GM12878 (cell line): ENCODE results near the gene SLC5A2. TPM values are rescaled to one million over a fixed set of nuclear protein-coding genes. Genes with fewer than 3 reads are reported as not detected.

Experiments
- ATAC-seq: fragments of 200-7000 bp; cut with Tn5 transposase; 3 replicates; pipeline ENCODE4 v1.9.1; 2020; ENCODE audit warnings: mild to moderate bottlenecking, moderate library complexity
- BruUV-seq: library from RNA; stranded (reverse); fragments of 400-500 nt; replicated peaks from 2 replicates; lab custom pipeline; 2021; lab: Mats Ljungman, UMichigan
- CTCF ChIA-PET: fragments of 300-600 bp; sonication (Branson Sonifier 250); formaldehyde crosslinking; extraction: SDS; loops from one replicate; lab custom pipeline; 2021; ENCODE audit warnings: inconsistent platforms; lab: Yijun Ruan, JAX
- POLR2A ChIA-PET: fragments of 350-600 bp; formaldehyde crosslinking; extraction: SDS; loops from one replicate; lab custom pipeline; 2021; ENCODE audit warnings: inconsistent platforms; lab: Charles Lee
- RAD21 ChIA-PET: fragments of 300-600 bp; sonication (Branson Sonifier 250); formaldehyde crosslinking; loops from one replicate; lab custom pipeline; 2023; ENCODE audit warnings: antibody characterized with exemption; ENCODE audit not compliant: unreplicated experiment; lab: Charles Lee
- SMC1A ChIA-PET: fragments of 300-600 bp; sonication (Branson Sonifier 250); formaldehyde crosslinking; loops from one replicate; lab custom pipeline; 2023; ENCODE audit not compliant: unreplicated experiment, uncharacterized antibody; lab: Charles Lee
- DNase-seq: peaks from one replicate; pipeline ENCODE4 v3.0.0-alpha.2; 2011; ENCODE audit warnings: low read depth, low spot score
- FAIRE-seq: peaks from 3 replicates; lab custom pipeline; 2011; peaks lifted over from hg19 to GRCh38; lab: Jason Lieb, UNC
- H2AFZ ChIP-seq: 2 replicates; pipeline ENCODE4 v1.6.0; 2011; ENCODE audit warnings: low read depth, low read length, control low read depth; ENCODE audit not compliant: control insufficient read depth
- H3K27ac ChIP-seq: 2 replicates; pipeline ENCODE4 v1.5.1; 2011; ENCODE audit warnings: control low read depth; ENCODE audit not compliant: control insufficient read depth, insufficient read depth
- H3K27me3 ChIP-seq, 2 experiments: replicated peaks in 1 of 2; 2 replicates each; pipeline versions ENCODE4 v1.6.0 to v1.6.1; 2011; ENCODE audit warnings: low read length in 1 of 2; ENCODE audit not compliant: control insufficient read depth in 2 of 2, insufficient read depth in 2 of 2
- H3K36me3 ChIP-seq, 2 experiments: 2 replicates each; pipeline ENCODE4 v1.5.1; 2011; ENCODE audit warnings: low read length in 1 of 2; ENCODE audit not compliant: control insufficient read depth in 2 of 2, insufficient read depth in 2 of 2
- H3K4me1 ChIP-seq: 2 replicates; pipeline ENCODE4 v1.6.1; 2011; ENCODE audit warnings: mild to moderate bottlenecking, low read length, moderate library complexity, mixed read lengths; ENCODE audit not compliant: control insufficient read depth, insufficient read depth
- H3K4me2 ChIP-seq: 2 replicates; pipeline ENCODE4 v1.6.0; 2011; ENCODE audit warnings: control low read depth; ENCODE audit not compliant: control insufficient read depth, insufficient read depth
- H3K4me3 ChIP-seq: fragments of 200-600 bp; sonication (generic); 2 replicates; pipeline ENCODE4 v1.5.1; 2016
- H3K79me2 ChIP-seq: 2 replicates; pipeline ENCODE4 v1.6.0; 2011; ENCODE audit warnings: low read length; ENCODE audit not compliant: control insufficient read depth, insufficient read depth
- H3K9ac ChIP-seq: 2 replicates; pipeline ENCODE4 v1.8.0; 2011; ENCODE audit warnings: low read length, control low read depth, mixed read lengths; ENCODE audit not compliant: control insufficient read depth, insufficient read depth
- H3K9me3 ChIP-seq: replicated peaks from 3 replicates; pipeline ENCODE4 v1.5.1; 2011; ENCODE audit warnings: mild to moderate bottlenecking, low read length; ENCODE audit not compliant: control insufficient read depth, insufficient read depth
- H4K20me1 ChIP-seq: 2 replicates; pipeline ENCODE4 v1.6.0; 2011; ENCODE audit not compliant: control insufficient read depth, insufficient read depth
- CBX5 ChIP-seq: sonication (generic); IDR thresholded peaks from 2 replicates; pipeline ENCODE4 v1.6.1; 2016; ENCODE audit warnings: low read depth, moderate library complexity, mild to moderate bottlenecking, inconsistent platforms
- ESRRA ChIP-seq: IDR thresholded peaks from 2 replicates; pipeline ENCODE4 v1.6.1; 2012; ENCODE audit warnings: mild to moderate bottlenecking, low read length, improper control_type of control experiment
- NFXL1 ChIP-seq: fragments of 450-650 bp; IDR thresholded peaks from 2 replicates; pipeline ENCODE4 v1.6.1; 2017; ENCODE audit warnings: antibody characterized with exemption, mild to moderate bottlenecking, borderline replicate concordance
- RAD51 ChIP-seq: fragments of 450-650 bp; IDR thresholded peaks from 2 replicates; pipeline ENCODE4 v1.6.1; 2016; ENCODE audit warnings: moderate library complexity, mild to moderate bottlenecking, inconsistent platforms
- SMAD5 ChIP-seq: IDR thresholded peaks from 2 replicates; pipeline ENCODE4 v1.6.1; 2016; ENCODE audit warnings: antibody characterized with exemption, low read depth
- TARDBP ChIP-seq: IDR thresholded peaks from 2 replicates; pipeline ENCODE4 v1.6.1; 2016; ENCODE audit warnings: borderline replicate concordance
- ZNF384 ChIP-seq: IDR thresholded peaks from 2 replicates; pipeline ENCODE4 v1.6.1; 2012; ENCODE audit warnings: low read depth, mild to moderate bottlenecking, low read length, improper control_type of control experiment, borderline replicate concordance
- ZSCAN29 ChIP-seq: fragments of 450-650 bp; IDR thresholded peaks from 2 replicates; pipeline ENCODE4 v1.6.1; 2017; ENCODE audit warnings: mild to moderate bottlenecking, moderate library complexity
- WGBS: methylation state at CpG from one replicate; pipeline ENCODE4 v1.1.6; 2016; ENCODE audit warnings: low lambda C conversion rate; ENCODE audit not compliant: insufficient replicate concordance, insufficient coverage; ENCODE audit errors: missing lambda C conversion rate; 5-methylcytosine and 5-hydroxymethylcytosine counted together
- in situ Hi-C: fragments of 300-500 bp; cut with MboI; formaldehyde crosslinking; loops from 9 replicates; pipeline ENCODE4 v1.14.3; 2018; ENCODE audit warnings: mixed read lengths
- intact Hi-C: fragments of 100-400 bp; cut with micrococcal nuclease; formaldehyde crosslinking; loops from one replicate; pipeline ENCODE4 v1.14.2; 2022; ENCODE audit not compliant: unreplicated experiment
- polyA plus RNA-seq, 11 experiments: library from polyadenylated mRNA; depleted of rRNA in 4 of 11; unstranded in 6 of 11; stranded (reverse) in 5 of 11; fragments of >200 nt; fragmentation: Nextera tagmentation in 4 of 11; fragmentation: Illumina TruSeq in 1 of 11; extraction: Ambion mirVana in 4 of 11; extraction: Trizol in 1 of 11; gene quantifications; 1 replicate in 1 of 11; 2 replicates in 10 of 11; pipeline versions ENCODE4 v1.2.1 to v1.2.3, GENCODE V29; 2011 to 2016; ENCODE audit warnings: inconsistent platforms in 2 of 11, missing spikeins in 2 of 11, low read depth in 1 of 11
- total RNA-seq, 4 experiments: library from RNA; depleted of rRNA in 3 of 4; stranded (reverse); fragments of >200 nt in 3 of 4; fragmentation: Illumina TruSeq in 1 of 4; extraction: Trizol in 1 of 4; gene quantifications; 2 replicates each; pipeline versions ENCODE4 v1.2.1 to v1.2.3, GENCODE V29; 2013 to 2021
- TF ChIP-seq, protein P1 (sequence below): IDR thresholded peaks from 2 replicates; pipeline ENCODE4 v1.6.1; 2011; ENCODE audit warnings: low read depth, mild to moderate bottlenecking, low read length, moderate library complexity, borderline replicate concordance; ENCODE audit errors: extremely low read depth
- TF ChIP-seq, protein P2 (sequence below): IDR thresholded peaks from 2 replicates; pipeline ENCODE4 v1.6.1; 2011; ENCODE audit warnings: borderline replicate concordance, low read depth, mild to moderate bottlenecking, moderate library complexity, mixed read lengths, low read length; ENCODE audit not compliant: insufficient read depth; ENCODE audit errors: extremely low read length
- TF ChIP-seq, protein P3 (sequence below): fragments of 150-350 bp; IDR thresholded peaks from 2 replicates; pipeline ENCODE4 v1.6.1; 2016; ENCODE audit warnings: low read depth, low read length
- TF ChIP-seq, protein P4 (sequence below): fragments of 450-650 bp; conservative IDR thresholded peaks from 2 replicates; pipeline ENCODE4 v1.6.1; 2017; ENCODE audit warnings: mild to moderate bottlenecking, moderate library complexity

The SLC5A2 gene
- total and polyA plus RNA-seq, 10 of the 15 experiments (the other 5 are each of a cell fraction or from before 2014, with no cell fraction given), result 3.6 to 4.8 (median 4.4) TPM; not detected in 6

DNA sequence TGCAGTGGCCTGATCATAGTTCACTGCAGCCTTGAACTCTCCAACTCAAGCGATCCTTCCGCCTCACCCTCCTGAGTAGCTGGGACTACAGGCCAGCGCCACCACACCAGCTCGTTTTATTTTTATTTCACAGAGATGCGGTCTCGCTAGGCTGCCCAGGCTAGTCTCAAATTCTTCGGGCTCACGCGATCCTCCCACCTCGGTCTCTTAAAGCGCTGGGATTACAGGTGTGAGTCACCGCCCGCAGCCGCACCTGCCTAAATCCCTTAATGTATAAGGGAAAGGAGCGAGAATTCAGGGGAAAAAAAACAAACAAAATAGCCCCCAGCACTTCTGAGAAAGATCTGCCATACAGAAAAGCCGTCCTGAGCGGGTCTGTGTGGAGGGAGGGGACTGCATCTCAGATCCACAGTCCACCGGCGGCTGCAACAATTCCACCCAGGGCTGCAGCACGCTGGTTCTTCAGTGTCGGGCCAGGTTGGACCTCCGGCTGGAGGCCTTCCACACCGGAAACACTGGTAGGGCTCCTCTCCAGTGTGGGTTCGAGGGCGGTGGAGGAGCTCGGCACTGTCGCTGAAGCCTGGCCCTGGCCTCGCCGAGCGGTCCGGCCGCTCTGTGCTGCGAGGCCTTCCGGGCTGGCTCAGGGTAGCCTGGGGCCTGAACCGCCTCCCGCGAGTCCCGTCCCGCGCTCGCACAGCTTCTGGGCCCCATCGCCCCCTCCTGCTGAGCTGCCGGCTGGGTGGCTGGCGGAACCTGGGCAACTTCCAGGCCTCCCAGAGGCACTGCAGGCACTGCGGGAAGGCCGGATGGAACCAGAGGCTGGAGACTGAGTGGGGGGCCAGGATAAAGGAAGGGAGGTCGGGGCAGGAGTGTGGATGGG lies 47.3 kb upstream of the SLC5A2 start (continued):
- TF ChIP-seq, protein P1, sequence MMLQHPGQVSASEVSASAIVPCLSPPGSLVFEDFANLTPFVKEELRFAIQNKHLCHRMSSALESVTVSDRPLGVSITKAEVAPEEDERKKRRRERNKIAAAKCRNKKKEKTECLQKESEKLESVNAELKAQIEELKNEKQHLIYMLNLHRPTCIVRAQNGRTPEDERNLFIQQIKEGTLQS, result no peak
- TF ChIP-seq SMAD5, result no peak

DNA sequence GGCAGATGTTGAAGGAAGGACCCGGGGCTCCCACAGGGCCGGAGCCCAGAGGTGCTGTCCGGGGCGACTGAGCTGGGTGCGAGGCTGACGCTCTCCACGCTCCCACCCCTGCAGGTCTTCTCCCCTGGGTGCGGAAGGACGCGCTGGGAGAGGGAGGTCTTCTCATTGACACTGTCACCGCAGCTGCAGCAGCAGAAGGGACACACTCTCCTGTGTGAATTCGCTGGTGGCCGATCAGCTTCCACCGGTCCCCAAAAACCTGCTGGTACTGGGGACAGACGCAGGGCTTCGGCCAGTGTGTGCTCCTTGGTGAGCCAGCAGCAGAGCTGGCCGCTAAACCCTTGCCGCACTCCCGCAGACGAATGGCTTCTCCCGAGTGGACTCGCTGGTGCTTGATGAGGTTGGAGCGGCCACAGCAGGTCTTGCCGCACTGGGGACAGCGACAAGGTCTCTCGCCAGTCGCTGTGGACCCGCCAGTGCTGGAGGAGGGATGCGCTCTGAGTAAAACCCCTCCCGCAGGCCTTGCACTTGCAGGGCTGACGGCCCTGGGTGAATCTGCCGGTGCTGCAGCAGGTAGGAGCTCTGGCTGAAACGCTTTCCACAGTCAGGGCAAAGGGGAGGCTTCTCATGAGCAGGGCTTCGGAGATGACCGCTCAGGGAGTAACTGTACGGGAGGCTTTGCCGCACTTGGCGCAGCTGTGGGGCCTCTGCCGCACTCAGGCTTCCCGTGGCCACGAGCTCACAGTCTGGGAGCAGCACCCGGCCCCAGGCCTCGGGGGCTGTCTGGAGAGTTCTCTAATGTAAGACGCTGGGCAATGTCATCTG lies 46.5 kb upstream of the SLC5A2 start:
- no peak overlapping the region for H3K27ac ChIP-seq
- no peak overlapping the region for H3K4me3 ChIP-seq
- ChIA-PET RAD21 (interaction anchor here (0.7 kb wide), 1 partner anchor 319 kb away, joined by 3 read pairs; the partner anchor contains the start of gene KAT8), CTCF (no interaction called here), POLR2A (no interaction called here), SMC1A (interaction anchor here (1.1 kb wide), 1 partner anchor 41 kb away, joined by 3 read pairs; no protein-coding TSS in a partner anchor)
- intact Hi-C loops (no loop called here), in situ Hi-C loops (loop anchor here (25.0 kb wide), 1 partner anchor 449 kb away; the partner anchor contains the start of gene HSD3B7)
- no peaks in the 10 kb centered on the region for H3K4me1 ChIP-seq
- DNase-seq (no peak), FAIRE-seq (no peak), ATAC-seq (no peak)
- no peak overlapping the region for H2AFZ ChIP-seq
- no peak overlapping the region for H3K9ac ChIP-seq
- H4K20me1 ChIP-seq, result no peaks in the 10 kb centered on the region
- H3K9me3 ChIP-seq, result no peaks in the 10 kb centered on the region
- 73% methylated on average over 44 of the region's 44 CpGs for WGBS
- H3K27me3 ChIP-seq, result no peaks in the 10 kb centered on the region
- H3K36me3 ChIP-seq, result no peaks in the 10 kb centered on the region
- H3K4me2 ChIP-seq, result no peak overlapping the region
- H3K79me2 ChIP-seq, result no peaks in the 10 kb centered on the region
- no TSS peak for BruUV-seq
- no peak for TF ChIP-seq ZSCAN29
- TF ChIP-seq, protein P2, sequence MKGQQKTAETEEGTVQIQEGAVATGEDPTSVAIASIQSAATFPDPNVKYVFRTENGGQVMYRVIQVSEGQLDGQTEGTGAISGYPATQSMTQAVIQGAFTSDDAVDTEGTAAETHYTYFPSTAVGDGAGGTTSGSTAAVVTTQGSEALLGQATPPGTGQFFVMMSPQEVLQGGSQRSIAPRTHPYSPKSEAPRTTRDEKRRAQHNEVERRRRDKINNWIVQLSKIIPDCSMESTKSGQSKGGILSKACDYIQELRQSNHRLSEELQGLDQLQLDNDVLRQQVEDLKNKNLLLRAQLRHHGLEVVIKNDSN, result no peak
- TF ChIP-seq NFXL1, result no peak
- TF ChIP-seq, protein P3, sequence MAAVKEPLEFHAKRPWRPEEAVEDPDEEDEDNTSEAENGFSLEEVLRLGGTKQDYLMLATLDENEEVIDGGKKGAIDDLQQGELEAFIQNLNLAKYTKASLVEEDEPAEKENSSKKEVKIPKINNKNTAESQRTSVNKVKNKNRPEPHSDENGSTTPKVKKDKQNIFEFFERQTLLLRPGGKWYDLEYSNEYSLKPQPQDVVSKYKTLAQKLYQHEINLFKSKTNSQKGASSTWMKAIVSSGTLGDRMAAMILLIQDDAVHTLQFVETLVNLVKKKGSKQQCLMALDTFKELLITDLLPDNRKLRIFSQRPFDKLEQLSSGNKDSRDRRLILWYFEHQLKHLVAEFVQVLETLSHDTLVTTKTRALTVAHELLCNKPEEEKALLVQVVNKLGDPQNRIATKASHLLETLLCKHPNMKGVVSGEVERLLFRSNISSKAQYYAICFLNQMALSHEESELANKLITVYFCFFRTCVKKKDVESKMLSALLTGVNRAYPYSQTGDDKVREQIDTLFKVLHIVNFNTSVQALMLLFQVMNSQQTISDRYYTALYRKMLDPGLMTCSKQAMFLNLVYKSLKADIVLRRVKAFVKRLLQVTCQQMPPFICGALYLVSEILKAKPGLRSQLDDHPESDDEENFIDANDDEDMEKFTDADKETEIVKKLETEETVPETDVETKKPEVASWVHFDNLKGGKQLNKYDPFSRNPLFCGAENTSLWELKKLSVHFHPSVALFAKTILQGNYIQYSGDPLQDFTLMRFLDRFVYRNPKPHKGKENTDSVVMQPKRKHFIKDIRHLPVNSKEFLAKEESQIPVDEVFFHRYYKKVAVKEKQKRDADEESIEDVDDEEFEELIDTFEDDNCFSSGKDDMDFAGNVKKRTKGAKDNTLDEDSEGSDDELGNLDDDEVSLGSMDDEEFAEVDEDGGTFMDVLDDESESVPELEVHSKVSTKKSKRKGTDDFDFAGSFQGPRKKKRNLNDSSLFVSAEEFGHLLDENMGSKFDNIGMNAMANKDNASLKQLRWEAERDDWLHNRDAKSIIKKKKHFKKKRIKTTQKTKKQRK, result no peak
- no peak for TF ChIP-seq TARDBP
- TF ChIP-seq RAD51, result no peak
- TF ChIP-seq, protein P4, sequence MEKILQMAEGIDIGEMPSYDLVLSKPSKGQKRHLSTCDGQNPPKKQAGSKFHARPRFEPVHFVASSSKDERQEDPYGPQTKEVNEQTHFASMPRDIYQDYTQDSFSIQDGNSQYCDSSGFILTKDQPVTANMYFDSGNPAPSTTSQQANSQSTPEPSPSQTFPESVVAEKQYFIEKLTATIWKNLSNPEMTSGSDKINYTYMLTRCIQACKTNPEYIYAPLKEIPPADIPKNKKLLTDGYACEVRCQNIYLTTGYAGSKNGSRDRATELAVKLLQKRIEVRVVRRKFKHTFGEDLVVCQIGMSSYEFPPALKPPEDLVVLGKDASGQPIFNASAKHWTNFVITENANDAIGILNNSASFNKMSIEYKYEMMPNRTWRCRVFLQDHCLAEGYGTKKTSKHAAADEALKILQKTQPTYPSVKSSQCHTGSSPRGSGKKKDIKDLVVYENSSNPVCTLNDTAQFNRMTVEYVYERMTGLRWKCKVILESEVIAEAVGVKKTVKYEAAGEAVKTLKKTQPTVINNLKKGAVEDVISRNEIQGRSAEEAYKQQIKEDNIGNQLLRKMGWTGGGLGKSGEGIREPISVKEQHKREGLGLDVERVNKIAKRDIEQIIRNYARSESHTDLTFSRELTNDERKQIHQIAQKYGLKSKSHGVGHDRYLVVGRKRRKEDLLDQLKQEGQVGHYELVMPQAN, result no peak
- no peak for TF ChIP-seq ZNF384
- no peak for TF ChIP-seq ESRRA
- TF ChIP-seq CBX5, result no peak
